H9 (cell line): ENCODE results near the gene BACH2. TPM values are rescaled to one million over a fixed set of nuclear protein-coding genes. Genes with fewer than 3 reads are reported as not detected.

Experiments used
- DNase-seq: peaks from one replicate; pipeline ENCODE4 v3.0.0-alpha.2; 2017
- H2AFZ ChIP-seq: one replicate; pipeline ENCODE4 v1.6.1; 2013; ENCODE audit warnings: mild to moderate bottlenecking, low read length, control low read depth, moderate library complexity
- H2AK5ac ChIP-seq: 2 replicates; pipeline ENCODE4 v1.6.1; 2013; ENCODE audit warnings: low read length, control low read depth, mixed read lengths; ENCODE audit not compliant: insufficient read length
- H2BK120ac ChIP-seq: one replicate; pipeline ENCODE4 v1.6.1; 2013; ENCODE audit warnings: low read depth, mild to moderate bottlenecking, low read length, control low read depth, inconsistent platforms; ENCODE audit not compliant: poor library complexity, severe bottlenecking
- H2BK12ac ChIP-seq: 2 replicates; pipeline ENCODE4 v1.6.1; 2013; ENCODE audit warnings: low read length, control low read depth, mixed read lengths, low read depth; ENCODE audit not compliant: insufficient read length
- H2BK15ac ChIP-seq: 2 replicates; pipeline ENCODE4 v1.6.1; 2013; ENCODE audit warnings: low read depth, low read length, control low read depth
- H2BK20ac ChIP-seq: one replicate; pipeline ENCODE4 v1.6.1; 2013; ENCODE audit warnings: low read depth, mild to moderate bottlenecking, low read length, control low read depth, inconsistent platforms; ENCODE audit not compliant: poor library complexity, severe bottlenecking
- H2BK5ac ChIP-seq: 2 replicates; pipeline ENCODE4 v1.6.1; 2013; ENCODE audit warnings: low read length, control low read depth, mixed read lengths; ENCODE audit not compliant: insufficient read length
- H3K14ac ChIP-seq: 2 replicates; pipeline ENCODE4 v1.6.1; 2013; ENCODE audit warnings: low read length, control low read depth; ENCODE audit not compliant: insufficient read depth
- H3K18ac ChIP-seq: 2 replicates; pipeline ENCODE4 v1.6.1; 2013; ENCODE audit warnings: low read depth, mild to moderate bottlenecking, mixed read lengths, low read length, control low read depth; ENCODE audit not compliant: insufficient read length
- H3K23ac ChIP-seq: 2 replicates; pipeline ENCODE4 v1.6.1; 2013; ENCODE audit warnings: low read length, control low read depth, mixed read lengths, low read depth; ENCODE audit not compliant: insufficient read length
- H3K23me2 ChIP-seq: 2 replicates; pipeline ENCODE4 v1.6.1; 2013; ENCODE audit warnings: low read depth, mild to moderate bottlenecking, mixed read lengths, low read length, control low read depth; ENCODE audit not compliant: insufficient read length, poor library complexity, severe bottlenecking
- H3K27ac ChIP-seq: 2 replicates; pipeline ENCODE4 v1.5.1; 2013; ENCODE audit warnings: low read length, control low read depth, mixed read lengths, low read depth; ENCODE audit not compliant: insufficient read length
- H3K27me3 ChIP-seq: 2 replicates; pipeline ENCODE4 v1.6.1; 2013; ENCODE audit warnings: low read length, control low read depth, inconsistent platforms; ENCODE audit not compliant: insufficient read depth
- H3K4ac ChIP-seq: 2 replicates; pipeline ENCODE4 v1.6.1; 2013; ENCODE audit warnings: low read depth, mild to moderate bottlenecking, control low read depth, inconsistent platforms, low read length, moderate library complexity
- H3K4me1 ChIP-seq: 2 replicates; pipeline ENCODE4 v1.6.1; 2013; ENCODE audit warnings: low read length, control low read depth, inconsistent platforms; ENCODE audit not compliant: insufficient read depth
- H3K4me2 ChIP-seq: 2 replicates; pipeline ENCODE4 v1.6.1; 2013; ENCODE audit warnings: low read length, control low read depth, mixed read lengths; ENCODE audit not compliant: insufficient read length, insufficient read depth
- H3K56ac ChIP-seq: 2 replicates; pipeline ENCODE4 v1.6.1; 2013; ENCODE audit warnings: low read depth, mild to moderate bottlenecking, mixed read lengths, low read length, control low read depth; ENCODE audit not compliant: insufficient read length
- H3K79me1 ChIP-seq: 2 replicates; pipeline ENCODE4 v1.6.1; 2013; ENCODE audit warnings: low read depth, mild to moderate bottlenecking, moderate library complexity, low read length, control low read depth, inconsistent platforms; ENCODE audit not compliant: insufficient read depth, poor library complexity, severe bottlenecking
- H3K79me2 ChIP-seq: 2 replicates; pipeline ENCODE4 v1.6.1; 2013; ENCODE audit warnings: low read length, control low read depth, inconsistent platforms; ENCODE audit not compliant: insufficient read depth
- H3K9ac ChIP-seq: 2 replicates; pipeline ENCODE4 v1.6.1; 2013; ENCODE audit warnings: low read length, control low read depth, mixed read lengths; ENCODE audit not compliant: insufficient read length; ENCODE audit errors: extremely low read depth
- H3K9me3 ChIP-seq: one replicate; pipeline ENCODE4 v1.6.1; 2013; ENCODE audit warnings: low read depth, low read length, inconsistent platforms; ENCODE audit not compliant: control insufficient read depth
- H3T11ph ChIP-seq: one replicate; pipeline ENCODE4 v1.6.1; 2013; ENCODE audit warnings: mild to moderate bottlenecking, low read length, control low read depth, inconsistent platforms
- H4K20me1 ChIP-seq: one replicate; pipeline ENCODE4 v1.6.1; 2013; ENCODE audit not compliant: control insufficient read depth, insufficient read length, insufficient read depth
- H4K5ac ChIP-seq: 2 replicates; pipeline ENCODE4 v1.6.1; 2013; ENCODE audit warnings: low read depth, mild to moderate bottlenecking, mixed read lengths, low read length, control low read depth; ENCODE audit not compliant: insufficient read length
- H4K8ac ChIP-seq: replicated peaks from 2 replicates; pipeline ENCODE4 v1.6.1; 2013; ENCODE audit warnings: low read length, control low read depth, mixed read lengths, low read depth; ENCODE audit not compliant: insufficient read length
- H4K91ac ChIP-seq: 2 replicates; pipeline ENCODE4 v1.6.1; 2013; ENCODE audit warnings: low read depth, mild to moderate bottlenecking, moderate library complexity, mixed read lengths, low read length, control low read depth; ENCODE audit not compliant: insufficient read length
- H3K27ac Mint-ChIP-seq, 3 experiments: 2 replicates in 2 of 3; 3 replicates in 1 of 3; pipeline ENCODE4 v1.8.0; 2020 to 2021; ENCODE audit warnings: mixed read lengths in 3 of 3, mild to moderate bottlenecking in 1 of 3, moderate library complexity in 1 of 3
- H3K27me3 Mint-ChIP-seq: 2 replicates; pipeline ENCODE4 v1.8.0; 2021; ENCODE audit warnings: low read depth, mild to moderate bottlenecking, moderate library complexity, mixed read lengths
- H3K36me3 Mint-ChIP-seq, 3 experiments: 2 replicates in 2 of 3; 3 replicates in 1 of 3; pipeline ENCODE4 v1.8.0; 2020 to 2021; ENCODE audit warnings: low read depth in 3 of 3, mixed read lengths in 3 of 3; ENCODE audit not compliant: insufficient read depth in 1 of 3
- H3K4me1 Mint-ChIP-seq, 2 experiments: 2 replicates each; pipeline ENCODE4 v1.8.0; 2020; ENCODE audit warnings: mixed read lengths in 2 of 2
- H3K4me3 Mint-ChIP-seq, 2 experiments: 2 replicates in 1 of 2; 3 replicates in 1 of 2; pipeline ENCODE4 v1.8.0; 2020 to 2021; ENCODE audit warnings: mild to moderate bottlenecking in 2 of 2, mixed read lengths in 2 of 2, moderate library complexity in 1 of 2
- H3K9me3 Mint-ChIP-seq, 2 experiments: 2 replicates in 1 of 2; 3 replicates in 1 of 2; pipeline ENCODE4 v1.8.0; 2020; ENCODE audit warnings: mild to moderate bottlenecking in 2 of 2, mixed read lengths in 2 of 2, moderate library complexity in 1 of 2
- WGBS: extraction: QIAGEN DNeasy Blood & Tissue Kit; methylation state at CpG from one replicate; pipeline ENCODE4 v1.1.7; 2013; ENCODE audit warnings: missing lambda C conversion rate, low lambda C conversion rate, mixed read lengths; ENCODE audit not compliant: insufficient read length; ENCODE audit errors: extremely low coverage; 5-methylcytosine and 5-hydroxymethylcytosine counted together
- total RNA-seq: library from RNA; stranded (reverse); gene quantifications from 2 replicates; pipeline ENCODE4 v1.2.1, GENCODE V29; 2021
- TF ChIP-seq, protein P1 (sequence below): fragments of 200-600 bp; sonication (generic); conservative IDR thresholded peaks from 3 replicates; pipeline ENCODE4 v1.8.0; 2021; ENCODE audit warnings: antibody characterized with exemption, mild to moderate bottlenecking

BACH2 gene
- total RNA-seq, 1 experiment from 2014 or later: 2.0 TPM

GRCh38 chr6:89950446-89950845 lies 346.2 kb downstream of the BACH2 start:
- H2BK120ac ChIP-seq: no peak overlapping the region
- Mint-ChIP-seq H3K4me3 (no peak overlapping the region), H3K27me3 (no peaks in the 10 kb centered on the region; the same call in none of the 2 replicates), H3K36me3 (no peaks in the 10 kb centered on the region), H3K27ac (peak overlapping the region in 1 of 3 experiments; percentile 29; a peak in 1 of 7 replicates), H3K4me1 (peaks cover 0 to 4% of the 10 kb centered on the region in 2 experiments; a peak in 3 of 4 replicates), H3K9me3 (no peaks in the 10 kb centered on the region)
- no peak overlapping the region for H3K18ac ChIP-seq
- WGBS: no CpG with 5 or more reads among the region's 17 CpGs
- H3K14ac ChIP-seq: no peak overlapping the region
- H3K27me3 ChIP-seq: no peaks in the 10 kb centered on the region
- no peak overlapping the region for H2BK12ac ChIP-seq
- H4K8ac ChIP-seq: no peak overlapping the region
- H2AFZ ChIP-seq: no peak overlapping the region
- H2BK20ac ChIP-seq: no peak overlapping the region
- H3K79me1 ChIP-seq: no peaks in the 10 kb centered on the region
- no peak overlapping the region for H3K9ac ChIP-seq
- H4K91ac ChIP-seq: no peak overlapping the region
- H2AK5ac ChIP-seq: no peak overlapping the region
- H3K79me2 ChIP-seq: no peaks in the 10 kb centered on the region
- no peak overlapping the region for H3K4me2 ChIP-seq
- H4K5ac ChIP-seq: no peak overlapping the region
- H3K23me2 ChIP-seq: no peaks in the 10 kb centered on the region
- H2BK5ac ChIP-seq: no peak overlapping the region
- H3K4me1 ChIP-seq: no peaks in the 10 kb centered on the region
- no peaks in the 10 kb centered on the region for H4K20me1 ChIP-seq
- H3K56ac ChIP-seq: no peak overlapping the region
- no peak for DNase-seq
- no peak overlapping the region for H2BK15ac ChIP-seq
- TF ChIP-seq, protein P1, sequence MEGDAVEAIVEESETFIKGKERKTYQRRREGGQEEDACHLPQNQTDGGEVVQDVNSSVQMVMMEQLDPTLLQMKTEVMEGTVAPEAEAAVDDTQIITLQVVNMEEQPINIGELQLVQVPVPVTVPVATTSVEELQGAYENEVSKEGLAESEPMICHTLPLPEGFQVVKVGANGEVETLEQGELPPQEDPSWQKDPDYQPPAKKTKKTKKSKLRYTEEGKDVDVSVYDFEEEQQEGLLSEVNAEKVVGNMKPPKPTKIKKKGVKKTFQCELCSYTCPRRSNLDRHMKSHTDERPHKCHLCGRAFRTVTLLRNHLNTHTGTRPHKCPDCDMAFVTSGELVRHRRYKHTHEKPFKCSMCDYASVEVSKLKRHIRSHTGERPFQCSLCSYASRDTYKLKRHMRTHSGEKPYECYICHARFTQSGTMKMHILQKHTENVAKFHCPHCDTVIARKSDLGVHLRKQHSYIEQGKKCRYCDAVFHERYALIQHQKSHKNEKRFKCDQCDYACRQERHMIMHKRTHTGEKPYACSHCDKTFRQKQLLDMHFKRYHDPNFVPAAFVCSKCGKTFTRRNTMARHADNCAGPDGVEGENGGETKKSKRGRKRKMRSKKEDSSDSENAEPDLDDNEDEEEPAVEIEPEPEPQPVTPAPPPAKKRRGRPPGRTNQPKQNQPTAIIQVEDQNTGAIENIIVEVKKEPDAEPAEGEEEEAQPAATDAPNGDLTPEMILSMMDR: no peak
- no peak overlapping the region for H3K4ac ChIP-seq
- H3T11ph ChIP-seq: no peak overlapping the region
- no peak overlapping the region for H3K27ac ChIP-seq
- no peak overlapping the region for H3K23ac ChIP-seq
- H3K9me3 ChIP-seq: no peaks in the 10 kb centered on the region
